Left ventricle myocardium inferior (tissue), 1 donor: ENCODE results near the gene USF2. TPM values are rescaled to one million over a fixed set of nuclear protein-coding genes. Genes with fewer than 3 reads are reported as not detected.

Experiments used
- DNase-seq: peaks from one replicate; pipeline ENCODE4 v3.0.0-alpha.2; 2020
- H3K27ac ChIP-seq: fragments of 200-600 bp; replicated peaks from 2 replicates; pipeline ENCODE4 v1.8.0; 2021
- H3K27me3 ChIP-seq: fragments of 200-600 bp; 2 replicates; pipeline ENCODE4 v1.8.0; 2021; ENCODE audit warnings: low read depth
- H3K36me3 ChIP-seq: fragments of 200-600 bp; 2 replicates; pipeline ENCODE4 v1.8.0; 2021
- H3K4me1 ChIP-seq: fragments of 200-600 bp; 2 replicates; pipeline ENCODE4 v1.8.0; 2021
- H3K4me3 ChIP-seq: fragments of 200-600 bp; 2 replicates; pipeline ENCODE4 v1.8.0; 2021; ENCODE audit warnings: mild to moderate bottlenecking, moderate library complexity
- H3K9me3 ChIP-seq: fragments of 200-600 bp; replicated peaks from 2 replicates; pipeline ENCODE4 v1.8.0; 2021
- CTCF ChIP-seq: fragments of 200-600 bp; IDR thresholded peaks from 2 replicates; pipeline ENCODE4 v1.8.0; 2021; ENCODE audit warnings: antibody characterized with exemption, mild to moderate bottlenecking, borderline replicate concordance
- intact Hi-C: fragments of 100-400 bp; cut with micrococcal nuclease; formaldehyde crosslinking; loops from one replicate; pipeline ENCODE4 v1.11.0; 2022
- total RNA-seq: library from RNA; stranded (reverse); fragmentation: NEBNext Ultra II Directional; extraction: Animal tissue kit (Norgen Biotek cat#: 25700); gene quantifications from one replicate; pipeline ENCODE4 v1.2.1, GENCODE V29; 2021
- donor health status: DM: no; HTN: yes; CAD: no; lungs with severe emphysema.

Gene USF2
- total RNA-seq, 1 donor from 2014 or later = 147 TPM

GRCh38 chr19:35223084-35223790 is 45.5 kb upstream of the USF2 start:
- intact Hi-C loops = no loop called here
- Histone ChIP-seq H3K27ac (no peak overlapping the region), H3K4me1 (peaks cover 22% of the 10 kb centered on the region), H3K4me3 (no peak overlapping the region), H3K9me3 (peaks cover 5% of the 10 kb centered on the region), H3K36me3 (no peaks in the 10 kb centered on the region), H3K27me3 (no peaks in the 10 kb centered on the region)
- no peak for TF ChIP-seq CTCF
- no peak for DNase-seq

GRCh38 chr19:35223862-35224505 is 44.8 kb upstream of the USF2 start:
- no peak for TF ChIP-seq CTCF
- DNase-seq = no peak
- intact Hi-C loops = no loop called here
- peaks cover 5% of the 10 kb centered on the region for H3K9me3 ChIP-seq
- H3K36me3 ChIP-seq = no peaks in the 10 kb centered on the region
- no peaks in the 10 kb centered on the region for H3K27me3 ChIP-seq
- no peak overlapping the region for H3K4me3 ChIP-seq
- peaks cover 22% of the 10 kb centered on the region for H3K4me1 ChIP-seq
- H3K27ac ChIP-seq = peak overlapping the region; percentile 2

- Histone ChIP-seq H3K27me3 (no peaks in the 10 kb centered on the region), H3K4me3 (no peak overlapping the region), H3K27ac (no peak overlapping the region), H3K4me1 (peaks cover 22% of the 10 kb centered on the region), H3K9me3 (peaks cover 5% of the 10 kb centered on the region), H3K36me3 (no peaks in the 10 kb centered on the region)
- no peak for TF ChIP-seq CTCF
- no peak for DNase-seq
- intact Hi-C loops = no loop called here
These were observed 43.8 kb upstream of the USF2 start for GRCh38 chr19:35224681-35225571.

DNA sequence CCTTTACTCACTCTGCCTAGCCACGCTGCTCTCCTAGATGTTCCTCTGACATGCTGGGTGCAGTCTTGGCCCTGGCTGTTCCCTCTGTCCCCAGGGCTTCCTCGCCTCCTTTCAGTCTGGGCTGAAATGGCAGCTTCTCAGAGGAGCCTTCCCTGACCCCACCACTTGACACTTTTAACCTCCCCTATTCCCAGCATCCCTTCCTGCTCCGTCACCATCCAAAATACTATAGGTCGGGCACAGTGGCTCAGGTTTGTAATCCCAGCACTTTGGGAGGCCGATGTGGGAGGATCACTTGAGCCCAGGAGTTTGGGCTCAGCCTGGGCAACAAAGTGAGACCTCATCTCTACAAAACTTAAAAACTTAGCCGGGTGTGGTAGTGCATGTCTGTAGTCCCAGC is 42.8 kb upstream of the USF2 start:
- H3K27me3 ChIP-seq = no peaks in the 10 kb centered on the region
- intact Hi-C loops = no loop called here
- H3K27ac ChIP-seq = no peak overlapping the region
- H3K9me3 ChIP-seq = peaks cover 4% of the 10 kb centered on the region
- no peak for DNase-seq
- H3K4me3 ChIP-seq = no peak overlapping the region
- H3K4me1 ChIP-seq = peaks cover 13% of the 10 kb centered on the region
- no peaks in the 10 kb centered on the region for H3K36me3 ChIP-seq
- TF ChIP-seq CTCF = no peak

- no peaks in the 10 kb centered on the region for H3K36me3 ChIP-seq
- H3K27ac ChIP-seq = no peak overlapping the region
- TF ChIP-seq CTCF = no peak
- H3K4me1 ChIP-seq = peaks cover 12% of the 10 kb centered on the region
- no peak overlapping the region for H3K4me3 ChIP-seq
- no peaks in the 10 kb centered on the region for H3K27me3 ChIP-seq
- H3K9me3 ChIP-seq = no peaks in the 10 kb centered on the region
- intact Hi-C loops = no loop called here
- no peak for DNase-seq
These were observed 42.0 kb upstream of the USF2 start for GRCh38 chr19:35226748-35227147.
